Upper lobe of right lung (tissue), 1 donor: ENCODE measurements around the gene RPA3. TPM values are rescaled to one million over a fixed set of nuclear protein-coding genes. Genes with fewer than 3 reads are reported as not detected.

ENCODE experiments used
- ATAC-seq: fragments of 200-7000 bp; cut with Tn5 transposase; one replicate; pipeline ENCODE4 v1.9.1; 2020; ENCODE audit warnings: mild to moderate bottlenecking, moderate library complexity
- DNase-seq: peaks from one replicate; pipeline ENCODE4 v3.0.0-alpha.2; 2020
- H3K27ac ChIP-seq: fragments of 200-600 bp; one replicate; pipeline ENCODE4 v1.8.0; 2022
- H3K27me3 ChIP-seq: fragments of 200-600 bp; one replicate; pipeline ENCODE4 v1.8.0; 2022; ENCODE audit warnings: mild to moderate bottlenecking
- H3K36me3 ChIP-seq: fragments of 200-600 bp; one replicate; pipeline ENCODE4 v1.8.0; 2022
- H3K4me1 ChIP-seq: fragments of 200-600 bp; one replicate; pipeline ENCODE4 v1.8.0; 2022
- H3K4me3 ChIP-seq: fragments of 200-600 bp; one replicate; pipeline ENCODE4 v1.8.0; 2022; ENCODE audit warnings: mild to moderate bottlenecking
- H3K9me3 ChIP-seq: fragments of 200-600 bp; one replicate; pipeline ENCODE4 v1.8.0; 2022
- CTCF ChIP-seq: fragments of 200-600 bp; IDR thresholded peaks from one replicate; pipeline ENCODE4 v1.8.0; 2022; ENCODE audit warnings: antibody characterized with exemption
- intact Hi-C: fragments of 100-400 bp; cut with DNase I; formaldehyde crosslinking; loops from one replicate; pipeline ENCODE4 v1.11.0; 2022
- total RNA-seq: library from RNA; stranded (reverse); fragmentation: NEBNext Ultra II Directional; extraction: Animal tissue kit (Norgen Biotek cat#: 25700); gene quantifications from one replicate; pipeline ENCODE4 v1.2.1, GENCODE V29; 2021
- donor health status: DM: no; HTN: yes; CAD: no; lungs with severe emphysema.

The RPA3 gene
- total RNA-seq, 1 donor from 2014 or later = 21.4 TPM

- TF ChIP-seq CTCF = no peak
- H3K27ac ChIP-seq = no peak overlapping the region
- no peaks in the 10 kb centered on the region for H3K9me3 ChIP-seq
- H3K27me3 ChIP-seq = no peaks in the 10 kb centered on the region
- no peaks in the 10 kb centered on the region for H3K4me1 ChIP-seq
- H3K4me3 ChIP-seq = no peak overlapping the region
- DNase-seq (no peak), ATAC-seq (no peak)
- H3K36me3 ChIP-seq = no peaks in the 10 kb centered on the region
- intact Hi-C loops = no loop called here
Observed at GRCh38 chr7:7739204-7740036, 21.0 kb upstream of the RPA3 start.

GRCh38 chr7:7738622-7739021 is 20.2 kb upstream of the RPA3 start:
- TF ChIP-seq CTCF = no peak
- no peak for ATAC-seq
- no peak for DNase-seq

GRCh38 chr7:7738177-7738576 is 19.8 kb upstream of the RPA3 start:
- intact Hi-C loops = no loop called here
- H3K27me3 ChIP-seq = no peaks in the 10 kb centered on the region
- peaks cover under 1% of the 10 kb centered on the region for H3K4me1 ChIP-seq
- H3K4me3 ChIP-seq = no peak overlapping the region
- H3K27ac ChIP-seq = no peak overlapping the region
- no peak for TF ChIP-seq CTCF
- no peaks in the 10 kb centered on the region for H3K36me3 ChIP-seq
- no peaks in the 10 kb centered on the region for H3K9me3 ChIP-seq
- no peak for ATAC-seq
- DNase-seq = no peak

More at GRCh38 chr7:7738622-7739021, 20.2 kb upstream of the RPA3 start:
- H3K27ac ChIP-seq = no peak overlapping the region
- no peaks in the 10 kb centered on the region for H3K27me3 ChIP-seq
- intact Hi-C loops = no loop called here
- no peaks in the 10 kb centered on the region for H3K4me1 ChIP-seq
- no peaks in the 10 kb centered on the region for H3K9me3 ChIP-seq
- H3K4me3 ChIP-seq = no peak overlapping the region
- H3K36me3 ChIP-seq = no peaks in the 10 kb centered on the region

- DNase-seq = no peak
- no peak for TF ChIP-seq CTCF
- no peaks in the 10 kb centered on the region for H3K36me3 ChIP-seq
Observed at GRCh38 chr7:7737674-7738073, 19.3 kb upstream of the RPA3 start.

GRCh38 chr7:7736671-7737070 is 18.3 kb upstream of the RPA3 start:
- no peak overlapping the region for H3K27ac ChIP-seq
- no peaks in the 10 kb centered on the region for H3K9me3 ChIP-seq
- intact Hi-C loops = no loop called here
- no peaks in the 10 kb centered on the region for H3K36me3 ChIP-seq
- no peaks in the 10 kb centered on the region for H3K27me3 ChIP-seq
- TF ChIP-seq CTCF = no peak
- no peak overlapping the region for H3K4me3 ChIP-seq
- ATAC-seq (no peak), DNase-seq (no peak)
- peaks cover 10% of the 10 kb centered on the region for H3K4me1 ChIP-seq

More at GRCh38 chr7:7737674-7738073, 19.3 kb upstream of the RPA3 start:
- H3K9me3 ChIP-seq = no peaks in the 10 kb centered on the region
- no peak overlapping the region for H3K27ac ChIP-seq
- intact Hi-C loops = no loop called here
- H3K4me3 ChIP-seq = no peak overlapping the region
- peaks cover 6% of the 10 kb centered on the region for H3K4me1 ChIP-seq
- no peak for ATAC-seq
- no peaks in the 10 kb centered on the region for H3K27me3 ChIP-seq
